AG20443 (cell line): ENCODE results near the gene TNRC6B.
A peak's percentile ranks its signal among the peaks of the same experiment; 100 is the strongest.
"Not testable (repeated sequence)": the region's sequence is repeated elsewhere in the genome, so short reads cannot be mapped to it uniquely, and the experiment has no call there.

Source experiments
- DNase-seq: peaks from one replicate; pipeline ENCODE4 v3.0.0; 2012; ENCODE audit warnings: low spot score, mixed read lengths

Gene TNRC6B

DNA sequence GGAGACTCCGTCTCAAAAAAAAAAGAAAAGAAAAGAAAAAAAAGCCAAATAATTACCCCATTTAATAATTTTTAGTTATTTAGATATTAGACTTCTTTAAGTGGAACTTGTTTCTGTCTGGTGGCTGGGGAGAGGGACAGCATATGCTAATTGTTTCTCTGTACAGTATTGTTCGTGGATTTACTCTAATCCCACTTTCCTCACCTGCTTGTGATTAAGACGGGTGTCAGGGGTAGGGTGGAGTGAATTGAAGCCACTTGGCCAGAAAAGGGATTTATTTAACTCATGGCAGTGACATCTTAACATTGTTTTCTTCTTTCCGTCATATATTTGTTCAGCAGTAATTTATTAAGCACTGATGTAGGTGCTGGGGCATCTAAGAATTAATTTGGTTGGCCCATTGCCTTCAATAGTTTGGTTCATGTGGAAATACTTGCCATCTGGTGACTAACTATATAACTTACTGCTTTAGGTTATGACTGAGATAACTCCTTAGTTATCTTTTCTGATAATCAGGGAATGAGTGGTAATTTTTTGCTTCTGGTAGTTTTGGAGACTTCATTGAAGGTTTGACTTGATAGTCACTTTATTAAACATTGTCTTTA is 4.6 kb downstream of the TNRC6B start:
- no peak for DNase-seq

DNA sequence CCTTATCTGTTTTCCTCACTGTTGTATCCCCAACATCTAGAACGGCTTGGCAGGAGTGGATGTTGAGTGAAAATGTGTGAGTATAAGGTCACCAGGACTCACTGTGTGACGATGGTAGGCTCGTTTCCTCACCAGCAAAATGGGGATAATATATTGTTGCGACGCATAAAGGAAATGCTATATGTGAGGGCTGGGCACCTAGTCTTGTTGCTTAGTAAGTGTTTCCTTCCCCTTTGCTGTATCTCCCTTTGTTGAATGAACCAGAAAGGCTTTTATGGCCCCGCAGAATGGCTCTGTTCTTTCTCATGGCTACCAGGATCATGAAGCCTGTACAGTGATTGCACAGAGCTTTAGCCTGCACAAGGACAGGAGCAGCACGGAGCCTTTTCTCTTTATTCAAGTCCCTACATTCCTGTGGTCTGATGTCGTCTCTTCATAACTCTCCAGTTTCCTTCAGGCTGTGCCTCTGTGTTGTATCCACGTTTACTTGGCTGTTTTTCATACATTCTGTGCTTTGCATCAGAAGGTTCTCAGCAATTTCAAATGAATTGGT is 5.4 kb downstream of the TNRC6B start:
- peak; percentile 80 for DNase-seq

DNA sequence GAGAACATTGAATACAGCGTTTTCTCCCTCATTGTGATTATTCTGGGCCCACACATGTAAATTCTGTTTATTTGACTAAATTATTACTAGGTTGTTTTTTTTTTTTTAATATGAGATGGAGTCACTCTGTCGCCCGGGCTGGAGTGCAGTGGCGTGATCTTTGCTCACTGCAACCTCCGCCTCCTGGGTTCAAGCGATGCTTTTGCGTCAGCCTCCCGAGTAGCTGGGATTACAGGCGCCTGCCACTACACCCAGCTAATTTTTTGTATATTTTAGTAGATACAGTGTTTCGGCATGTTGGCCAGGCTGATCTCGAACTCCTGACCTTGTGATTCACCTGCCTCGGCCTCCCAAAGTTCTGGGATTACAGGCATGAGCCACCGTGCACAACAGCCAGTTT is 5.9 kb downstream of the TNRC6B start:
- not testable (repeated sequence) for DNase-seq

- no peak for DNase-seq
Observed at GRCh38 chr22:40187389-40187788, 9.7 kb downstream of the TNRC6B start.

GRCh38 chr22:40189997-40190396 is 12.3 kb downstream of the TNRC6B start:
- no peak for DNase-seq

GRCh38 chr22:40190501-40190900 is 12.8 kb downstream of the TNRC6B start:
- DNase-seq: no peak

GRCh38 chr22:40193429-40194421 is 16.0 kb downstream of the TNRC6B start:
- no peak for DNase-seq

DNA sequence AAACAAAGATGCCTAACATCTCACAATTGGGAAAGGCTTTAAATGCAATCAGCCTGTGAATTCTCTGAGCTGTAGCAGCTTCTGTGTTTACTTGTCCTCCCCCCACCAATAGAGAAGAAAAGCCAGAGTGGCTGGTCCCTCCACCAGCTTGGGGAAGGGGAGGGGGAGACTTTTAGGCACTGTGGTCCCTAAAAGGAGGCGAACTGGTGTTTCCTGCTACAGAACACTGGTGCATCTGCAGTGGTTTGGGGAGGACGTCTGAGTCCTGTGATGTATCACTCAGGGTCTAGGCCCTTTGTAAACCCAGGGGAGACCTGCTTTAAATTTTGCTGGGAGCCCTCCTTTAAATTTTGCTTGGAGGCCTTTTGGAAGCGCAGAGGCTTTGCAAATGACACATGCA is 16.9 kb downstream of the TNRC6B start:
- no peak for DNase-seq

DNA sequence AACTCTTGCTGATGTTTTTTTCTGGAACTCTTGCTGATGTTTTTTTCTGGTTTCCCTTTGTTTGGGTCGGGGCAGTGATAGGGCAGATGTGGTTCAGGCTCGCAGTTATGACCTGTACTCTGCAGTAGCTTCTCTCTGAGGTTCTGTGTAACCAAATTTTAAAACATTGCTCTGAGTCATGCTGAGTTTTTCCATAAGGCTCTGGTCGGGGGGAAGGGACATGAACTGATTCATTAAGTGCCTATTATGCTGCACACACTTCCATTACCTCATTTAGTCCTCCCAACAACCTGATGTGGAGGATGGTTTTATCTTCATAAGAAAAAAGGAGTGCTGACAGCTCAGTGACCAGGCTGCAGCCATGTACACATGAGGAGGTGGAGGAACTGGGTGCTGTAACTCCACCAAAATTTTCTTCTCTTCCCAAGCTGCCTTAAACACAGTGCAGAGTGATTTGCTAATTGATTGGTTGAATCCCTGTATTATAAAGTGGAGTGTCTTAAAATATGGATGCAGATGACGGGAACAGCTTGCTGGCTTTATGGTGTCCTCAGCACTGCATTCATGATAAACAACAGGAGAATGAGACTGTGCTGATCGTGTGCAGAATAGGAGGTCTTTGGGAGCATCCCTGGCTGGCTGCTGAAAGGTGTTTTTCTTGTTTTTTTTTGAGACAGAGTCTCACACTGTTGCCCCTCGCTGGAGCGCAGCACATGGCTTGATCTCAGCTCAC is 19.1 kb downstream of the TNRC6B start:
- DNase-seq: peak; percentile 72

GRCh38 chr22:40197421-40197820 is 19.7 kb downstream of the TNRC6B start:
- not testable (repeated sequence) for DNase-seq

DNA sequence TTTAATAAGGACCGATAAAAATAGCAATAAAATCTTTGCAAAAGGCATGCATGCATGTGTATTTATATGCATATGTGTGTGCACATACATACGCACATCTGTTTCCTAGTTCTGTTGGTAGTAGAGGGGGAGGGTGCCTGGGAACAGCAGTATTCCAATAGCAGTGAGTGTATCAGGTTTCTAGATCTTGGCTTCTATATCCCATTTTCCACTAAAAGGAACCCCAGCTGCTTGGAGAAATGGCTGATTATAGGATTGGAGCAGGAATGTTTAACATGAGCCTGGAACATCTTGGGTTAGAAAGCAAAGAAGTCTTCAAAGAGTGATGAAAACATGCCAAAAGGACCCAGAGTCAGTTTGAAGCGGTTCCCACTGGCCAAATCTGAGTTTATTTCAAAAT is 21.0 kb downstream of the TNRC6B start:
- DNase-seq: no peak

GRCh38 chr22:40199223-40199622 is 21.5 kb downstream of the TNRC6B start:
- no peak for DNase-seq

DNA sequence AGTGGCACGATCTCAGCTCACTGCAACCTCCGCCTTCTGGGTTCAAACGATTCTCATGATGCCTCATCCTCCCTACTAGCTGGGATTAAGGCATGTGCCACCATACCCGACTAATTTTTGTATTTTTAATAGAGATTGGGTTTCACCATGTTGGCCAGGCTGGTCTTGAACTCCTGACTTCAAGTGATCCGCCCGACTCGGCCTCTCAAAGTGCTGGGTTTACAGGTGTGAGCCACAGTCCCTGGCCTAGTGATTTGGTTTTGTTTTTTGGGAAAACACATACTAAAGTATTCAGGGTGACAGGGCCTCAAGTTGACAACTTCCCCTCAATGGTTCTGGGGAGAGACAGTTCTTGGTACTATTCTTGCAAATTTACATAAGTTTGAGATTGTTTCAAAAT is 22.1 kb downstream of the TNRC6B start:
- no peak for DNase-seq

- no peak for DNase-seq
Observed at GRCh38 chr22:40200795-40201530, 23.2 kb downstream of the TNRC6B start.

GRCh38 chr22:40202225-40202944 is 24.7 kb downstream of the TNRC6B start:
- DNase-seq: no peak

DNA sequence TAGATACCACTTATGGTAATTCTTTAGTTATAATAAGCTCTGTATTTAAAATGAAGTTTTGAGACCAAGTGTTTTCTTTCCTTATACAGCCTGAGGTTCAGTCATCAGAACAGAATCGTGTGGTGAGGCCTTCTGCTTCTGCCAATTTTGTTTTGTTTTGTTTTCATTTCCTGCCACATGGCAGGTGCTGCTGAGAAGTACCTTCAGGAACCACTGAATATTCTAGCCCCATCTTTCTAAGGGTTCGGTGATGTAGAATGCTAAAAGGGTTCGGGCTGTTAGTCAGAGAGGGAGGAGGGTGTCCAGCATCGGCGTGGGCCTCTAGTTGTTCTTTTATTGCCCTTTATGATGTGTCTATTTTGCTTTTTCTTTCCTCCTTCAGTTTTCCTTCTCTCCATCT is 25.8 kb downstream of the TNRC6B start:
- no peak for DNase-seq

DNA sequence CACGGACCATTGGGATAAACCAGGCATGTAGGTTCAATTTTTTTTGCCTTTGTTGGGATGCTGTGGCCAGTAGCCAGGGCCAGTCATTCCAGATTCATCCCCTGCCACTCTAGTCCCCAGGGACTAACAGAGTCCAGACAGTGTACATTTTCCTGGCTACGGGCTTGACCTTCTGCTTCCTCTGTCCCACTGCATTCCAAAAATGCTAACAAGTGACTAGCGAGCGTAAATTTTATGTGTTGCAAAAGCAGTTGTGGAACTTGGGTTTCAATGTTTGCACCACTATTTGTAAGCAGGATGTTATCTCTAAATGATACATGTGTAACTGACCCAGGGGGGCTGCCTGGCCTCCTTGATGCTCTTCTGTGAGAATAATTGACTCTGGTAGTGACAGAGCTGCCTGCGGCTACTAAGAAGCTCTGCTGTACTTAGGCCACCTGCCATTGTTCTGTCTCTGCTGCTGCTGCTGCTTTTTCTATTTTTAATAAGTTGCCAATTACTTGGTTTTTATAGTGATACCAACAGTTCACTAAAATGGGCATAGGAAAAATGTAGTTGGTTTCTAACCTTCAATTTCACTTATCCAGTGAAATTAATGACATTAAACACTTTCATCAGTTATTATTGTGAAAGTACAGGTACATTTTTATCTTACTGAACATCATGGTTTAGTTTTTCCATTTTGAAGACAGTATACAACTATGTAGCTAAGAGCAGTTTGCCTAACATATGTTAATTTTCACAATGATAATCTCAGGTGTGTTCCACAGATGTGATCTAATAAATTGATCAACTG is 26.8 kb downstream of the TNRC6B start:
- peak; percentile 86 for DNase-seq

- DNase-seq: no peak
Observed at GRCh38 chr22:40206561-40206960, 28.8 kb downstream of the TNRC6B start.

DNA sequence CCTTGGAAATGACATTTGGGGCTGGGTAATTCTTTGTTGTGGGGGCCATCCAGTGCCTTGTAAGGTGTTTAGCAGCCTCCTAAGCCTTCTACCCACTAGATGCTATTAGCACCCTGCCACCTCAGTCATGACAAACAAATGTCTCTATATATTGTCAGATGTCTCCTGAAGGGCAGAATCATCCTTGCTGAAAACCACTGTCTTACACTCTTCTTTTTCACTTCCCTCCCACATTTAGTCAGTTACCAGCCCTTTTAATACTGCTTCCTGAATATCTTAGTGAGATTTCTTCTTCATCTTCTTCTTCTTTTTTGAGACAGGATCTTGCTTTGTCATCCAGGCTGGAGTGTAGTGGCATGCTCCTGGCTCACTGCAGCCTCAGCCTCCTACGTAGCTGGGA is 33.1 kb downstream of the TNRC6B start:
- no peak for DNase-seq

GRCh38 chr22:40211476-40212054 is 33.8 kb downstream of the TNRC6B start:
- no peak for DNase-seq
